Activated gamma-delta T cell treated with Interleukin-2 at 50 U/mL for 16 hours (primary cell): ENCODE results near the gene MERTK.

ENCODE experiments used
- DNase-seq: peaks from one replicate; pipeline ENCODE4 v3.0.0-alpha.2; 2020

Gene MERTK

GRCh38 chr2:111982822-111983221 is 84.4 kb downstream of the MERTK start:
- no peak for DNase-seq

GRCh38 chr2:111983478-111984212 is 85.2 kb downstream of the MERTK start:
- no peak for DNase-seq

- DNase-seq, result no peak
Measured at GRCh38 chr2:111984213-111984604, 85.8 kb downstream of the MERTK start.

- no peak for DNase-seq
Measured at GRCh38 chr2:111985514-111985913, 87.1 kb downstream of the MERTK start.

- DNase-seq, result no peak
Measured at GRCh38 chr2:111986116-111986900, 87.9 kb downstream of the MERTK start.

GRCh38 chr2:111990375-111990774 is 92.0 kb downstream of the MERTK start:
- DNase-seq, result no peak

- DNase-seq, result no peak
Measured at GRCh38 chr2:111990856-111991255, 92.4 kb downstream of the MERTK start.

GRCh38 chr2:111994042-111994441 is 95.6 kb downstream of the MERTK start:
- no peak for DNase-seq

GRCh38 chr2:111995148-111995547 is 96.7 kb downstream of the MERTK start:
- DNase-seq, result no peak

- DNase-seq, result no peak
Measured at GRCh38 chr2:111999809-112000208, 101.4 kb downstream of the MERTK start.

GRCh38 chr2:112000399-112001135 is 102.2 kb downstream of the MERTK start:
- DNase-seq, result no peak

GRCh38 chr2:112001136-112001715 is 102.8 kb downstream of the MERTK start:
- no peak for DNase-seq

- no peak for DNase-seq
Measured at GRCh38 chr2:112001942-112002341, 103.5 kb downstream of the MERTK start.

- no peak for DNase-seq
Measured at GRCh38 chr2:112003576-112004252, 105.3 kb downstream of the MERTK start.

GRCh38 chr2:112004253-112004645 is 105.8 kb downstream of the MERTK start:
- DNase-seq, result no peak

- no peak for DNase-seq
Measured at GRCh38 chr2:112005406-112006075, 107.1 kb downstream of the MERTK start.

- DNase-seq, result no peak
Measured at GRCh38 chr2:112006076-112006410, 107.6 kb downstream of the MERTK start.

GRCh38 chr2:112007493-112007892 is 109.1 kb downstream of the MERTK start:
- no peak for DNase-seq

GRCh38 chr2:112008910-112009485 is 110.6 kb downstream of the MERTK start:
- no peak for DNase-seq

GRCh38 chr2:112010751-112011150 is 112.3 kb downstream of the MERTK start:
- no peak for DNase-seq

GRCh38 chr2:112012556-112012955 is 114.1 kb downstream of the MERTK start:
- no peak for DNase-seq

GRCh38 chr2:112018846-112019245 is 120.4 kb downstream of the MERTK start:
- DNase-seq, result no peak
